SU-DHL-6 (cell line): ENCODE results near the gene RNF135.

Experiments used
- EZH2phosphoT487 ChIP-seq: fragments of 200-600 bp; sonication (generic), shearing (Covaris generic); conservative IDR thresholded peaks from 2 replicates; pipeline ENCODE4 v1.6.1; 2018; ENCODE audit warnings: mild to moderate bottlenecking, antibody characterized with exemption, low read length, moderate library complexity, mixed read lengths
- TF ChIP-seq, protein P1 (sequence below): fragments of 200-600 bp; sonication (generic); IDR thresholded peaks from one replicate; pipeline ENCODE4 v1.5.1; 2017; ENCODE audit warnings: antibody characterized with exemption, mild to moderate bottlenecking, low read length, moderate library complexity; ENCODE audit not compliant: insufficient read depth, poor library complexity, severe bottlenecking

DNA sequence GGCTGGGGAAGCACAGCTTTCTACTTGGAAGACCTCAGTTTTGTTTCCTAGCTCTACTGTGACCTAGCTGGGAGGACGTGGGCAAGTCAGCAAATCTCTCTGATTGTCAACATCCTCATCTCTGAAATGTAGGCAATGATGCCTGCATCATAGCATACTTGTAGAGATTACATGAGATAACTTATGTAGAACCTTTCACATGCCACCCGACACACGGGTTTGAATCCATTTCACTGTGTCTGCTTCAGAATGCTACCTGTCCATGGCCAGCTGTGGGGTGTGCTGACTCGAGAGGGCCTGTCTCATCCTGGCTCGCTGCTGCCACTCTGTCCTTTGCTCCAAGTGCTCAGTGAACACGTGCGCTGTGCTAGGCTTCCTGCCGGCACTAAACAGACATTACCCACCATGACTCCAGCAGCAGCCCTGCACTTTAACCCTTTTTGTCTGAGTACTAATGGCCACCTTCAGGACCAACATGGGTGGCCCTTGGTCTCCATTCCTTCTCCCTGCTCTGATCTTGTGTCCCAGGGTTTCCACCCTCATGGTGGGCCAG is 41.7 kb upstream of the RNF135 start:
- TF ChIP-seq, protein P1, sequence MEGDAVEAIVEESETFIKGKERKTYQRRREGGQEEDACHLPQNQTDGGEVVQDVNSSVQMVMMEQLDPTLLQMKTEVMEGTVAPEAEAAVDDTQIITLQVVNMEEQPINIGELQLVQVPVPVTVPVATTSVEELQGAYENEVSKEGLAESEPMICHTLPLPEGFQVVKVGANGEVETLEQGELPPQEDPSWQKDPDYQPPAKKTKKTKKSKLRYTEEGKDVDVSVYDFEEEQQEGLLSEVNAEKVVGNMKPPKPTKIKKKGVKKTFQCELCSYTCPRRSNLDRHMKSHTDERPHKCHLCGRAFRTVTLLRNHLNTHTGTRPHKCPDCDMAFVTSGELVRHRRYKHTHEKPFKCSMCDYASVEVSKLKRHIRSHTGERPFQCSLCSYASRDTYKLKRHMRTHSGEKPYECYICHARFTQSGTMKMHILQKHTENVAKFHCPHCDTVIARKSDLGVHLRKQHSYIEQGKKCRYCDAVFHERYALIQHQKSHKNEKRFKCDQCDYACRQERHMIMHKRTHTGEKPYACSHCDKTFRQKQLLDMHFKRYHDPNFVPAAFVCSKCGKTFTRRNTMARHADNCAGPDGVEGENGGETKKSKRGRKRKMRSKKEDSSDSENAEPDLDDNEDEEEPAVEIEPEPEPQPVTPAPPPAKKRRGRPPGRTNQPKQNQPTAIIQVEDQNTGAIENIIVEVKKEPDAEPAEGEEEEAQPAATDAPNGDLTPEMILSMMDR = no peak
- no peak for TF ChIP-seq EZH2phosphoT487
